Astrocyte of the cerebellum (primary cell): Measurements from ENCODE around the gene WLS.
A peak's percentile ranks its signal among the peaks of the same experiment; 100 is the strongest.

ENCODE experiments used
- DNase-seq: peaks from one replicate; pipeline ENCODE4 v3.0.0-alpha.2; 2011; ENCODE audit warnings: low read depth
- H3K4me3 ChIP-seq: 2 replicates; pipeline ENCODE4 v1.5.1; 2011; ENCODE audit warnings: mild to moderate bottlenecking, low read depth, low read length, moderate library complexity
- in situ Hi-C: cut with HindIII; loops from 2 replicates; pipeline ENCODE4 v1.10.0; 2017; ENCODE audit warnings: low sequenced_read_pairs
- TF ChIP-seq, protein P1 (sequence below): IDR thresholded peaks from 2 replicates; pipeline ENCODE4 v1.5.1; 2012; ENCODE audit warnings: low read length, low read depth, moderate library complexity, mild to moderate bottlenecking; ENCODE audit errors: missing control alignments

Gene WLS

DNA sequence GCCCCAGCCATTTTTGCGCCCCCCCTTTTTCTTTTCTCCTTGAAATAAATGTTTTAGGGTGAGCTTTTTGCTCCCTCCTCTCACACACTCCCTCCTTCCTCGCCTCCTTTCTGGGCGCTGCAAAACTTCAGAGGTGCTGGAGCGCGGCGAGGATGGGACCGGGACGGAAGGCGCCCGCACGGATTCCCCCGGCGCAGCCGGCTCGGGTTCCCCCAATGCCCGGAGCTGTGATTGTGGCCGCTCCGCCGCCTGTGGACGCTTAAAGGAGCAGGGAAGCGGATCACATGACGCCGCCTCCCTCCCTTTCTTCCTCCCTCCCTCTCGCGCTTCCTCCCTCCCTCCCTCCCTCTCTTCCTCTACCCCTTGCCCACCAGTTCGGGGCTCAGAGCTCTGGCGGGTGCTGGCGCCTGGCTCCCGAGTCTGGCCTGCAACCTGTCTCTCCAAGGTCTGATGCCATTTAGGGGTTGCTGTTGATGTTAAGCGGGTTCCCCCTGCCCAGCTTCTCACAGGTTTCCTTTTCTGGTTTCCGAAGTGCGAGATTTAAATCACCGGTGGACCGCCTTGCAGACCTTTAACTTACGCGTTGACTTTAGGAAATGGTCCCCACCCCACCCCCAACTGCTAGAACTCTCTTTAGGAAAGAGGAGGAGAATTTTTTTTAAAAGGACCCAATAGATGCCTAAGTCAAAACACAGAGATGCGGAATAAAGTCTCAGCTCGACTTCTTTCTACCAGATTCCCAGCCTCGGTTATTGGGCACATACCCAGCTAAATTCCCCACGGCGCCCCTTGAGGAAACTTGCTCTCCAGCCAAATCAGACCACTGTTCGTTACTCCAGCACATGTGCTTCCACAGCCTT is at the start of gene WLS:
Gene WLS (minus strand): TSS at position 235 of the 860 bp plus-strand sequence. CDS start 224 bp downstream, at position 11.
- TF ChIP-seq, protein P1, sequence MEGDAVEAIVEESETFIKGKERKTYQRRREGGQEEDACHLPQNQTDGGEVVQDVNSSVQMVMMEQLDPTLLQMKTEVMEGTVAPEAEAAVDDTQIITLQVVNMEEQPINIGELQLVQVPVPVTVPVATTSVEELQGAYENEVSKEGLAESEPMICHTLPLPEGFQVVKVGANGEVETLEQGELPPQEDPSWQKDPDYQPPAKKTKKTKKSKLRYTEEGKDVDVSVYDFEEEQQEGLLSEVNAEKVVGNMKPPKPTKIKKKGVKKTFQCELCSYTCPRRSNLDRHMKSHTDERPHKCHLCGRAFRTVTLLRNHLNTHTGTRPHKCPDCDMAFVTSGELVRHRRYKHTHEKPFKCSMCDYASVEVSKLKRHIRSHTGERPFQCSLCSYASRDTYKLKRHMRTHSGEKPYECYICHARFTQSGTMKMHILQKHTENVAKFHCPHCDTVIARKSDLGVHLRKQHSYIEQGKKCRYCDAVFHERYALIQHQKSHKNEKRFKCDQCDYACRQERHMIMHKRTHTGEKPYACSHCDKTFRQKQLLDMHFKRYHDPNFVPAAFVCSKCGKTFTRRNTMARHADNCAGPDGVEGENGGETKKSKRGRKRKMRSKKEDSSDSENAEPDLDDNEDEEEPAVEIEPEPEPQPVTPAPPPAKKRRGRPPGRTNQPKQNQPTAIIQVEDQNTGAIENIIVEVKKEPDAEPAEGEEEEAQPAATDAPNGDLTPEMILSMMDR, result peak; percentile 10
- in situ Hi-C loops, result no loop called here
- peak within 1 kb of the TSS; percentile 86 for H3K4me3 ChIP-seq
- DNase-seq, result peak; percentile 55

DNA sequence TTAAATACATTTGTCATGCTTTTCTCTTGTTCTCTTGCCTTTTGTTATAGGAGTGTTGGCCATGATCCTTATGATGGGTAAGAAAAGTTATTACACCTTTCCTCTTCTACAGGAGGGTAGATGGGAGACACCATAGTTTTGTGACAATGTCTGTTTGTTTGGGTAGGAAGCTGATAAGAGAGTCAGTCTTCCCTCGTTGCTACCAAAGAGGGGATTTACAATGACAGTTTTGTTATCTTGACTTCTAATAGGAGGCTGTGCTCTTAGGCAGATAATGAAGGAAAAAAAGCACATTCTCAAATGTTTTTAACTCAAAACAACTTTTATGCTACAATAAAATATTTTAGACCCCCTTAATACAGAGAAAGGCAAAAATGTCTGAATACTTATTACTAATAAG is 48.0 kb upstream of the WLS start:
- TF ChIP-seq, protein P1, result no peak
- DNase-seq, result no peak
- in situ Hi-C loops, result no loop called here
- H3K4me3 ChIP-seq, result no peak overlapping the region

DNA sequence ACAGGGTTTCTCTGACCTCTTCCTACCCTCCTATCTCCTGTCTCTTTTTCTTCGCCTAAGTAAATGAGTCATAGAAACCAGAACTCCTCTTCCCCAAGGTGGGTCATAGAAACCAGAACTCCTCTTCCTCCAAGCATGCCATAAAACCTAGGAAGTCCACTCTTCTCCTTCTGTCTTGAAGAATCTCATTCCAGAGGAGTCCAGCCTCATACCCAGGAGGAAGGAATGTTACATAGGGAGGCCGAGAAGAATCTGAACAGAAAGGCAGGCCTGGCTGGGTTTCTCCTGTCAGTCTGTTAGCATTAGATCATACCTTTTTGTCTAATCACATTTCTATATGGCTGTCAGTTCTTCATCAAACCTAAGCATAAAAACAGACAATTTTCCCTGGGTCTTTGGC is 47.5 kb upstream of the WLS start:
- TF ChIP-seq, protein P1, result no peak
- no peak overlapping the region for H3K4me3 ChIP-seq
- in situ Hi-C loops, result no loop called here
- DNase-seq, result no peak

DNA sequence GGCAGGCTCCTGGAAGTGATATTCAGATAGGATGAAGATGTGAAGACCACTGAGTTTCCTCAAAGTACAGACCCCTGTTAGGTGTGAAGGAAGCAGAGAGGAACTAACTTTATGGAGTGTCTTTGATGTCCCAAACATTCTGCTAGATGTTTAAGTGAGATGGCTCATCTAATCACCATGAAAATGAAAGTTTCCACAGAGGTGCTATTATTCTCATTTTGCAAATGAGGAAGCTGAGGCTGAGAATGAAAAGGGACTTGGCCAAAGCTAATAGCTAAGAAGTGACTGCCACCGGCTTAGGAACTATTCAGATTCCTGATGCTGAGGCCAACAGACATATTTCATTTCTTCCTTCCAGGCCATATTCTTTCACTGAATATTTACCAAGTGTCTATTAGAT is 45.9 kb upstream of the WLS start:
- no peak for DNase-seq
- in situ Hi-C loops, result no loop called here
- TF ChIP-seq, protein P1, result no peak
- H3K4me3 ChIP-seq, result no peak overlapping the region

DNA sequence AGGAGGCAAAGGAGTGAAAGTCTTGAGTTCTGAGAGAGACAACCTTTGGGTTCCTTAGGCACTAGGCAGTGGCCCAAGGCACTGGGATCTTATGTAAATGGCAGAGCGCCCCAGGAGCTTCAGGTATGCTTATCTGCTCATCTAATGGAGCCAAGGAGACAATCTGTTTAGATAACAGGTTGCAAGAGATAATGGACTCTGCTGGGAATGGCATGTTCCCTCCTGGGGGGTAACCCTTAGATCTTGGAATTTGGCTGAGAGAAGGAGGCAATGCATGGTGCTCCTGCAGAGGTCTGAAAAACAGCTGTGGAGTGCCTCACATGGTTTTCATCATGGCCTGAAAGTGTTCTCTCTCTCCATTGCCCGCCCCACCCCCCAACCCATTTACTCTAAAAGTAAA is 44.1 kb upstream of the WLS start:
- TF ChIP-seq, protein P1, result no peak
- H3K4me3 ChIP-seq, result no peak overlapping the region
- DNase-seq, result no peak
- in situ Hi-C loops, result no loop called here

DNA sequence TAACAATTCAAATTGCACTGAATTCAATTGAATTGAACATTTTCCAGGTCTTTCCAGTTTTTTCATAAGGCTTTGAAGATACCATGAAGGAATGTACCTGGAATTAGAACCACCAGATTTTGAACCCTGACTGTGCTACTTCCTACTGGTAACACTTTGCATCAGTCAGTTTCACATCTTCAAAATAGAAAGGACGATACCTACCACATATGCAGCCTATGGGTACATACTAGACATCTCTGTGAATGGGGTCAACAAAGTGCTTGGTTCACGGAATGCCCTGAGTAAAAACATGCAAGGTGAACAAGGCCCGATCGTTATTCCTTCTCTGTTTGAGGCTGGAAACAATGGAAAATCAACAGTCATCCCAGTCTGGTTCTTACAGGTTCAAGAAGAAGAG is 41.2 kb upstream of the WLS start:
- in situ Hi-C loops, result no loop called here
- DNase-seq, result no peak
- TF ChIP-seq, protein P1, result no peak

More for the DNA sequence above, 41.2 kb upstream of the WLS start:
- H3K4me3 ChIP-seq, result no peak overlapping the region
